Fibroblast of gingiva (primary cell): ENCODE results near the gene CAPN2.
A peak's percentile ranks its signal among the peaks of the same experiment; 100 is the strongest.

Experiments
- DNase-seq: peaks from one replicate; pipeline ENCODE4 v3.0.0-alpha.2; 2011; ENCODE audit warnings: low read depth

CAPN2 gene

DNA sequence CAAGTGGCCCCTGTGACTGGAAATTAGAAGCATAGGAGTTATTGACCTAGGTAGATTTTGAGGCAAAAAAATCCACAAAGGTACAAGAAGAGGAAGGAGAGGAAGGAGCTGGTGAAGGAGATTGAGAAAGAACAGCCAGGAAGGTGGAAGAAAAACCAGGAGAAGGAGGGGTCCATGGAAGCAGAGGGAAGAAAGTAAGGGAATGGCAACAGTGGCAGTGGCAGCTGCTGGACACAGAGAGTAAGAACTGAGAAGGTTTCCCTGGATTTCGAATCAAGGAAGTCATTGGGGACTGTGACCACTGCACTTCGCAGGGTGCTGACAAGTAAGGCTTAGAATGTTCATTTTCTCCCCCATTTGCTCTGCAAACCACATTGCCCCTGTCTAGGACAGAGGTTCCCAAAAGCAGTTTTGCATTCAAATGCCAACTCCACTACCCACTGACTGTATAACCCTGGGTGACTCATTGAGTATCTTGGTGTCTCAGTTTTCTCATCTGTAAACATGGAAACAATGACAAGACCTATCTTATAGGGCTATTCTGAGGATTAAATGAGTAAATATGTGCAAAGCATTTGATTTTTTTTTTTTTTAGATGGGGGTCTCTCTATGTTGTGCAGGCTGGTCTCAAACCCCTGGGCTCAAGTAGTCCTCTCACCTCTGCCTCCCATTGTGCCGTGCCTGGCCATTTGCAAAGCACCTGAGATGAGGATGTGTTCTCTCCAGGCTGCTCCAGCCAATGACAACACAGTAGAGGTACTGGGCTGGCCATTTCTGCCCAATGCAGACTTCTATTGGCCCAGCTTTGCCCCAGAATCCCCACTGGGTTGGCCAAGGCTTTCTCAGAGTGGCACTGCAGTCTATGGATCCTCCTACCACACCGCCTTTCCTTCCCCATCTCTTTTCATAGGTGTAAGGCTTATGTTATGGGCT, 9.3 kb upstream of the CAPN2 start:
- DNase-seq = peak; percentile 71

DNA sequence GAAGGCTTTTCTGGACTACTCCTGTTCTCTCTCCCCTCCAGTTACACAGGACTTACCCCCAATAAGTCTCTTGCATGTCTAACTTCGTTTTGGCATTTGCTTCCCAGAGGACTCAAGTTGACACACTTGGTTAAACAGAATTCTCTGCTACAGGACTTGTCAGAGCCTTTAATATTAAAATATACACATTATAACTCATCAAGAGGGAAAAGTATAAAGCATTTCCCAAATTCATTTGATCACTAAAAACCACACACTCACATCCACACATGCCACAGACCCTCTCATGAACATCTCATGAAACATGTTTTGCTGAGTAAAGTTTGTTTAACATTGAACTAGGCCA, 8.7 kb upstream of the CAPN2 start:
- no peak for DNase-seq

DNA sequence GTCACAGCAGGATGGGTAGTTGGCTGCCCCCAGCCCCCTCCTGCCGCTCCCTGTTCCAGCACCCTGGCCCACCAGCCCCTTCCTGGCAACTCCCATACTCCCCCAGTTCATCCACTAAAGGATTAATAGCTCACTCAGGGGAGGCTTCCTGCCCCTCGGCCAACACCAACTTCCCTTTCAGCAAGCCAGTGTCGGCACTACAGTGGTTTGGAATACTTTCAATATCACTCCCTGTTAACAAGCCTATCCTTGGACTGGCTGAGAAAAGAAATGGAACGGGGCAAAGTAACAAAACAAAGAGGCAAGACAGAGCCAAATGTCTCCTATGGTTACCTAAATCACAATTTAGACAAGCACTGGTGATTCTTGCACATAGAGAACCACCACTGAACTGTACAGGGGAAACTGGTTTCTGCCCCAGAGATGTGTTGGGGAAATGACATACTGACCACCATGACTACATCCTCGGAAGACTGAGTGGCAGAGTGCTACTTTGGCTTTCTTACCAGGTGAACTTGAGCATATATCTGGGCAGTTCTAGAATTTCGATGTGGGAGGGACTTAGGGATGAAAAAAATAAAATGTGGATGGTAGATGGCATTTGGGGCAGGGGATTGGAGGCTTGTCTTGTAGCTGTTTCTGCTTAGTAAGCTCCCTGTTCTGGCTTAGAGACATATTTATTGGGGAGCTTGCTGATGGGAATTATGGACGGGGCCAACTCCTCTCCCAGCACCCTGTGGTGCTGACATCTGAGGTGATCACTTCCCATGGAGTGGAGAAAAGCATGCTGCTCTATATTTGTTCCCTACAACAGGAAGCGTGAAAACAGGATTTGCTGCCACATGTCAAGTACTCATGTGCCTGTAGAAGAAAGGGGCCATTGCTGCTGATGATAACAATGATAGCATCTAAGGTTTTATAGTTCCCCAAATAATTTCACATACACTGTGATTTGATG, 7.1 kb upstream of the CAPN2 start:
- DNase-seq = peak; percentile 37

DNA sequence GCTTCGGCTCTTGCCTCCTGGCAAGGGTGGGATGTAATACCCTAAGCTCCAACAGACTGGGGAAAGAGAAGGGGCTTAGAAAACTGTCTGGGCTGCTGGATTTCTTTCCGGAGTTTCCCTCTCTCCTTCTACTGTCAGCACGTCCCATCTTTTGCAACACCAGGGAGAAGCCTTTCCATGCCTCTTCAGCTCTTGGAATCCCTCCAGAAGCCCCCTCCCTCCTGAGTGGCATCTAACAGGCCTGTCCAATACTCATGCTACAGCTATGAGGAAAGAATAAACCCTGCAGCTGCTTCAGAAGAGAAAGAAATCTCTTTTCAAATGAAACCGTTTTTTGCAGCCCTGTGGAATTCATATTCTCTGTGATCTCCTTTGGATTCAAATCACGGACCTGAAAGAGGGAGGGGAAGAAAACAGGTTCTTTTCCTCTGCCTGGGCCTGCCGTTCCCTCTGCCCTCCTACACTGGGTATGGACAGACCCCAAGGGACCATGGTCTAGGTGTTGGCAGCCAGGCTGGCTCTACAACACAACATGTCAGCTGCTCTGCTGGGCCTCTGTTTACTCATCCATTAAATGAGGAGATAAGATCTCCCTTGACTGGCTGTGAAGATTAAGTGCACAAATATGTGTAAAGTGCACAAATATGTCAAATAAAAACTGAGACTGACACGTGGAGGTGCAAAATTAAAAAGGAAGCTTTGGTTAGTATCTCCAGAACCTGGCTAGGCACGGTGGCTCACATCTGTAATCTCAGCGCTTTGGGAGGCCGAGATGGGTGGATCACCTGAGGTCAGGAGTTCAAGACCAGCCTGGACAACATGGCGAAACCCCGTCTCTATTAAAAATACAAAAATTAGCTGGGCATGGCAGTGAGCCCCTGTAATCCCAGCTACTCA, 6.0 kb upstream of the CAPN2 start:
- peak; percentile 92 for DNase-seq

DNA sequence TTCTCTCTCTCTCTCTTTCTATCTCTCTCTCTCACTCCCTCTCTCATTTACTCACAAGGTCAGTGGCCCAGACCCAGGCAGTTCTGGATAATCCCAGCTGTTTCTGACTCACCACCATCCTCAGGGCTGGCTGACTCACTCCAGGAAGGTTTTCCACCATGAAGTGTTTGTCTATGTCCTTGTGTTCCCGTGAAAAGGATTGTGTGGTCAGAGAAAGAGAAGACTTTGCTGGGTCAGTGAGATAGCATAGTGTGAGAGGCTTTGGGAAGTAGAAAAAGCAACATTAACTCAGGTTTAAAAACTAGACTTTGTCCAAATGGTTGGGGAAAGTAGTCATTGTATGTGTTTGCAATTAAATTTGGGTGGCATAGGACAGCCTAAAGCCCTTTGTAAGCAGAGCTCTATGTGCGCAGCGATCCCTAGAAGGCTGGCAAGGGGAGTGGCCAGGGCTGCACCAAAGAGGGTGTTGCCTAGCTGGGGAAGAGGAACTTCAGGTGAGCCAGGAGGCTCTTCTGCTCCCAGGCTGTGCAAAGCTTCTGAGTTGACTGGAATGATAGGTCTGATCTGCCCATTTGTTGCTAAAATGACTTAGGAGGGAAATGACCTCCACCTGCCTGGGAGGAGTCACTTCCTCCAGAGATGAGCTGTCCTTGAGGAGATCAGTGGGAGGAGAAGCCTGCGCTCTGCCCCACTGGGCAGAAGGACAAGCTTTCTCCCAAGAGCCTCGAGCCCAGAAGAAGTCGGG, 4.9 kb upstream of the CAPN2 start:
- DNase-seq = peak; percentile 95

DNA sequence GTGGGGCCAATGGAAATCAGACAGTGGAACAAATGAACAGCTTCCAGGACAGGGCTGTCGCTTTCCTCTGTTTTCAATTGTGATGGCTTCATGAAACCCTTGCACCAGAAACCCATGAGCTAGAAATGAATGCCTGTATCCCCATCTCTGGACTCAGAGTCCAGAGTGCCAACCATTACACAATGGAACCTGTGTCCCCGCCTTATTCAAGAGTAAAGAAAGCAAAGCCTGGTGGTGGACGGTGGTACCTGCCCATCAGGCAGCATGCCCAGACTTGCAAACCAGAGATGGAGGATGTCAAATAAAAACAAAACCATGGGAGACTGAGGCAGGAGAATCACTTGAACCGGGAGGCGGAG, 4.4 kb upstream of the CAPN2 start:
- DNase-seq = no peak

DNA sequence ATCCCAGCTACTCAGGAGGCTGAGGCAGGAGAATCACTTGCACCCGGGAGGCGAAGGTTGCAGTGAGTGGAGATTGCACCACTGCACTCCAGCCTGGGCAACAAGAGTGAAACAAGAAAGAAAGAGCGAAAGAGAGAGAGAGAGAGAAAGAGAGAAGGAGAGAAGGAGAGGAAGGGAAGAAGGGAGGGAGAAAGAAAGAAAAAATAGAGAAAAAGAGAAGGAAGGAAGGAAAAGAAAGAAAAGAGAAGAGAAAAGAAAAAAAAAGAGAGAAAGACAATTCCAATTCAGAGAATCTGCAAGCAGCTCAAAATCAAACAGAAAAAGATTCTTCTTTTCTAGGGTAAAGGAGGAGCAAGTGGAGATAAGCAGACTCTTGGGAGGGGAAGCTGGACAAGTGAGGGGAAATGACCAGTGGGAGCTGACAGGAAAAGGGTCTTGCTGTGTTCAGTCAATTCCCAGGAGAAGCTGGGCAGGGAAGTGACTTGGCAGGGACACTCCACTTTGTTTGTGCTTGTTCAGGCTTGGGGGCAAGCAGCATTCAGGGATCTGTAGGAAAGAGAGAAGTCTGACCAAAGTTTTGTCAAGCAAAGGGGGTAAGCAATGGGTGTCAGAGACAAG, 3.6 kb upstream of the CAPN2 start:
- no peak for DNase-seq

DNA sequence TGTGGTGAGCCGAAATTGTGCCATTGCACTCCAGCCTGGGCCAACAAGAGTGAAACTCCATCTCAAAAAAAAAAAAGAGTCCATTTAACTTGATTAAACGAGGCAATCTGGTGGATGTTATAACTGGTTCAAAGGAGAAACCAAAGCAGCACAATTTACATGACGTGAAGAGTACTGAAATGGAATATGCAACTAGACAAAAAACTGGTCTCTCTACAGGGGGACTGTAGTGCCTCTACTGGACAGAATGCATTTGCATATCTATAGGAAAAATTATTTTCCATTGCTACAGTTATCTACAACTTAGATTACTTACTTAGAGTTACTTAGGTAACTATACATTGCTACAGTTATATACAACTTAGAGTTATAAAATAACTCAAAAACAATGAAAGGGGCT, 2.7 kb upstream of the CAPN2 start:
- peak; percentile 56 for DNase-seq

DNA sequence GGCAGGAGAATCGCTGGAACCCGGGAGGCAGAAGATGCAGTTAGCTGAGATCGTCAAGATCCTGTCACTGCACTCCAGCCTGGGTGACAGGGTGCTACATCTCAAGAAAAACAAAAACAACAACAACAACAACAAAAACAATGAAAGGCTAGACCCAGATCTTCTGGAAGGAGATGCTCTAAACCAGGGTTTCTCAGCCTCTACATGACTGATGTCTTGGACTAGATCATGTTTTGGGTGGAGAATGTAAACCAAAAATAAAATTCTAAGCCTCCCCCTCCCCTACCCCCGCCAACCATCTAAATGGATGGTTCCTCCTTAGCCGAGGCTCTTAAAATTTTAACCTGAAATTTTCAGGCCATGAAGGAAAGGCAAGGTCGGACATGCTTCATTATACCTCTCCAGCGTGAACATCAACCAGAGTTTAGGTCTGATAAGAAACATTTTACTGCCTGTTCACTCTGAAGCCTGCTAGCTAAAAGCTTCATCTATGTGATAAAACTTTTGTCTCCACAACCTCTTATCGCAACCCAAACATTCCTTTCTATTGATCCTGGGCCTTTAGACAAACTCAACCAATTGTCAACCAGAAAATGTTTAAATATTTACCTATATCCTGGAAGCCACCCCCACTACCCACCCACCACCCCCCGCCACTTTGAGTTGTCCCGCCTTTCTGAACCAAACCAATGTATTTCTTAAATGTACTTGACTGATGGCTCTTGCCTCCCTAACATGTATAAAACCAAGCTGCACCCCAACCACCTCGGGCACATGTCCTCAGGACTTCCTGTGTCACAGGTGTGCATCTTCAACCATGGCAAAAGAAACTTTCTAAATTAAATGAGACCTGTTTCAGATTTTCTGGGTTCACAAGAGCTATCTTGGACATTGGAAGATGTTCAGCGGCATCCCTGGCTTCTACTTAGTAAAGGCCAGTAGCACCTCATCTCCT, 1.9 kb upstream of the CAPN2 start:
- no peak for DNase-seq

DNA sequence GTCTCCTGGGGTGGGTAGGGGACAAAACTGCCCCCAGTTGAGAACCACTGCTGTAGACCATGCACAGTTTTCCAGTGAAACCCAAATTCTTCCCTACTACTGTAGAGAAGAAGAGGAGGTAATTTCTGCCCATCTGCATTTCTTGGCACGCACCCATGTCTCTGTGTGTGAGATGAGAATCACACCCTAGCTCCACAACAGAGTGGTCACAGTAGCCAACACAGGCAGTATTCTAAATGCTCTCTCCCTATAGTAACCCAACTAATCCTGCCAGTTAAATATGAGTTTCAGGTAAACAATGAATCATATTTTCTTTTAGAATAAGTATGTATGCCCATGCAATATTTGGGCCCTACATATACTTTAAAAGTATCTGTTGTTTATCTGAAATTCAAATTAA, 1.2 kb upstream of the CAPN2 start:
- no peak for DNase-seq

DNA sequence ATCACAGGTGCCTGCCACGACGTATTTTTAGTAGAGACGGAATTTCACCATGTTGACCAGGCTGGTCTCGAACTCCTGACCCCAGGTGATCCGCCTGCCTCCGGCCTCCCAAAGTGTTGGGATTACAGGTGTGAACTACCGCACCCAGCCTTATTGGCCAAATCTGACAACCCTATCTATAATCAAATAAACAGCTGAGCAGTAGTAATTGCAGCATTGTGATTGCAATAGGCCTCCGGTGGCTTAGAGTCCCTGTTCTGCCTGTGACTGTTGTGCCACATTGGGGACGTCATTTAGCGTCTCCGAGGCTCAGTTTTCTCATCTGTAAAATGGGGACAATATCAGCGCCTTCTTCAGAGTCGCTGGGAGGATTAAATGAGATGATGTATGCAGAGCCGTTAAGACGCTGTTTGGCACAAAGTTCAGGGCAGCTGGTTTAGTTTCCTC, 569 bp upstream of the CAPN2 start:
- no peak for DNase-seq

DNA sequence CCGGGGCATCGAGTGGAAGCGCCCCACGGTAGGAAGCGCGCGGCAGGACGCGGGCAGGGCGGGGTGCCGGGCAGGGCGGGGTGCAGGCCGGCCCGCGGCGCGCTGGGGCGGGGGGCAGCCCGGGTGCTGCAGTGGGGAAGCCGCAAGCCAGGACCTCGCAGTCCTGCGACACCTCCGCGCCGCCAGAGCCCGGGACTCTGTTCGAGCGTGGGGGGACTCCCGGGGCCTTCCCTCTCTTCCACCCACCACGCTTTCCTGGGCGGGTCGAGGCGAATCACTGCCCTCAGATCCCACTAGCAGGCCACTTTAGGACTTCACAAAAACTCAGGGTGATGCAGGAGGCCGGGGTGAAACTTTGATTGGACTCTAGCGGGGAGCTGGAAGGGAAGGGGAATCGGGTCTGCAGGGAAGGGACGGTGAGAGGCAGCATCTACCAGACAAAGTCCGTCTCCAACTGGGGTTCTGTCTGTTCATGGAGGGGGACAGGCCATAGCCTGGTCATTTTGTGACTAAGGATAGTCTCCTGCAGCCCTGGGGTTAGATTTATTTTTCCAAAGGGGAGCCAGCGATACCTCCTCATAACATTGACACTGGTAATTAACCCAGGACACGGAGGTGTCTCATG, 623 bp downstream of the CAPN2 start:
- no peak for DNase-seq

DNA sequence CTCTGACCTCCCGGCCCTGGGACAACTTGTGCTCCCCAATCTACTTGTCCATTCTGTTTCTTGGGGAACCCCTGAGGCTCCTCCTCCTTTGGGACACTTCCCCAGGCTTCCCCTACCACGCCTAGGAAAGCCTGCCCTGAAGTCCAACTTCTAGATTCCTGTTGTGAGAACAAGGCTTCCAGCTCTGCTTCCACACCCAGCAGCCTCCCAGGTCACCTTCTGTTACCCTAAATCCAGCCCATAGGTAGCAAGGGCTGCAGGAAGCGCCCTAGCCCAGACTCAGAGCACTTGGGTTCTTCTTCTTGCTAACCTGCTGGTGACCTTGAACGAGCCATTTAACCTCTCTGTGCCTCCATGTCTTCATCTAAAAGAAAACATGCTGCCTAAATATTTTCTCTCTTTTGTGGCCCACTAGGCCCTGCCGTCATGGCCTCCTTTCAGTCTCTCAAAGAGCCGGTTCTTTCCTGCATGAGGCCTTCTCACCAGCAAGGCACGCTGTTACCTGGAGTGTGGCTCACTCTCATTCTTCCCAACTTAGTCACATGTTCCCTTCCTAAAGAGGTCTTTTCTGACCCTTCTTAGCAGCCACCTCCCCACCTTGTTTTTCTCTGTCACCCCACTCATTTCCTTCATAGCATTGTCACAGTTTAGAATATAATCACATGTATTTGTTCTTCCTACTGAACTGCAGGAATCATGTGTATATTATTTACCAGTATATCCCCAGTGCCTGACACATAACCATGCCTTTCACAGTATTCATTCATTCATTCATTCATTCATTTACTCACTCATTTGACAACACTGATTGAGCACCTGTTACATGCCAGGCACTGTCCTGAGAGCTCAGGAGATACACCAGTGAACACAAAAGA, 1.4 kb downstream of the CAPN2 start:
- DNase-seq = no peak

DNA sequence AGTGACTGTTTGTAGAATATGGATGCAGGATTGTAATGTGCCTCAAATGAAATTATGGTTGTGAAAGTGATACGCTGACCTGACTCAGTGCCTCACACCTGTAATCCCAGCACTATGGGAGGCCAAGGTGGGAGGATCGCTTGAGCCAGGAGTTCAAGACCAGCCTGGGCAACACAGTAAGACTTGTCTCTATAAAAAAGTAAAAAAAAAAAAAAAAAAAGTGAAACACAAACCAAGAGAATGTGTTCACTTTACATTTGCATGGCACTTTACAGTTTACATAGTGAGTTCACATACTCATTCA, 2.0 kb downstream of the CAPN2 start:
- DNase-seq = no peak

DNA sequence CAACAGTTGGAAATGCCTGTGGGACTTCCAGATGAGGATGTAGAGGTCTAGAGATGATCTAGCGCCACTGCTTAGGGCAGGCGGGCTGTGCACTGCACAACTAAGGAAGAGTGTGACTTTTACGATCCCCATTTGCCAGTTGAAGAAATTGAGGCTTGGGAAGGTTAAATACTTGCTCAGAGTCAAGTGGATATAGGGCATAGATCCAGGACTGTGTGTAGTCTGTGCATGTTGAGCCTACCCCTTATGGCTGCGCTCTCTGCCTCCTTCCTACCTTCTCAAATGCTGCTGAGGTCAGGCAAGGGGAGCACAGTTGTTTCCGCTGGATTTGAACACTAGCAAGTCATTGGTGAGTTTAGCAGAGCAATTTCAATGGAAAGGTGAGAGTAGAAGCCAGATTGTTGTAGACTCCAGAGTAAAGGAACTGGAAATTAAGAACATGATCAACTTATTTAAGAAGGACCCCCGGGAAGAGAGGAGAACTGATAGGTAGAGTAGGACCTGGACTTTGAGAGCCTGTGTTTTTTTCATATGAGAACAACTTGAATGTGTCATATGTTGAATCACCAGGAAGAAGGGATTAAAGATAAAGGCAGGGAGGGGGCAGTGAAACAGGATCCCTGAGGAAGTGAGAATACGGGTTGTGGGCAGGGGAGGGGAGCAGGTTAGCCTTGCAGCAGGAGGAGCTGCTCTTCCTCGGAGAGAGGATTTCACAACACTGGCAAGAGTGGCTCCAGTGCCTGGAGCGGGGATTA, 2.7 kb downstream of the CAPN2 start:
- peak; percentile 60 for DNase-seq

DNA sequence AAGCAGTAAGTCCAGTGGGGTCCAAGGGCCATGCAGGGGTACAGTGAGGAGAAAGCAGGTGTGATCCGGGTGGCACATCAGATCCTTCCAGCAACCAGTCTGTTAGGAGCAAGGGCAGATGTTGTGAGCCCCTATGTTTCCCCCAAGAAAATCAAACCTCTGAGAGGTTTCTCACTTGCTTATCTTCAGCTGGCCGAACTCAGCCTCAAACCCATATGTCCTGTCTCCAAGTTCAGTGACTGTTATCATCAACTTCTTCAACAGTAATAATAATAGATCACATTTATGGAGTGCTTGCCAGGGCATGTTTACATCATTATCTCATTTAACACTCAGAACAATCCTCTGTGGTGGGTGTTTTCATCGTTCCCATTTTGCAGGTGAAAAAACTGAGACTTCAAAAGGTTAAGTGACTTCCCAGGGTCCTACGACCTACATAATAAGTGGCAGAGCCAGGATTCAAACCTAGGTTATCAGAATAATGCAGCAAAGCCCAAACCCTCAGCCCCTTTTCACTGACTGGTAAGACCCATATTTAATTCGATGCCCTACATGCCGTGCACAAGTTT, 3.3 kb downstream of the CAPN2 start:
- no peak for DNase-seq

DNA sequence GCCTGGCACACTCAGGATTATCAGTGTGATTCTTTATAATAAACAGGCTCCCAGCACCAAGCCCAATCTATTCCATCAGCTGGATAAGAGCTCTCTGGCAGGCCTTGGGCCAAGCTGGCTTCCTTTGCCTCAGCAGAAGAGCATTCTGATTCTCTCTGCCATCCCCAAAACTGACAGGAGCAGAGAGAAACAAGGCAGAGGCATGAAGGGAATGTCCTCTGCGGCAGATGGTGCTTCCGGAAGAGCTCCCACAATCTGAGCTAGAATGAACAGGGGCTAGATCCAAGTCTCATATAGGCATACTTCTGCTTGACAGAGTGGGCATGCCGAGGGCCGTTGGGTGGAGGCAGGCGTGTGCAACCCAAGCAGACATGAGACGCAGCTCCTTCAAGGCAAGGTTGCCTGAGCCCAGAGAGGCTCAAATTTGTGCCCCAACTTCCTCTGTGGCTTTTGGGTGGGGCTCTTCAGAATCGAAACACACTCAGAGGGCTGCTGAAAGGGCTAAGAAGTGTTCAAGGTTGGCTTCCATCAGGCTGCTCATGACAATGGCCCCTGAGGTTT, 4.0 kb downstream of the CAPN2 start:
- DNase-seq = peak; percentile 57
